Measurements from ENCODE around the gene SLC38A4. TPM values are rescaled to one million over a fixed set of nuclear protein-coding genes. Genes with fewer than 3 reads are reported as not detected.

The SLC38A4 gene
- total and polyA plus RNA-seq, 9 of the 15 experiments (the other 6 are each of a cell fraction or from before 2014, with no cell fraction given) = 0.16 TPM; not detected in 8

DNA sequence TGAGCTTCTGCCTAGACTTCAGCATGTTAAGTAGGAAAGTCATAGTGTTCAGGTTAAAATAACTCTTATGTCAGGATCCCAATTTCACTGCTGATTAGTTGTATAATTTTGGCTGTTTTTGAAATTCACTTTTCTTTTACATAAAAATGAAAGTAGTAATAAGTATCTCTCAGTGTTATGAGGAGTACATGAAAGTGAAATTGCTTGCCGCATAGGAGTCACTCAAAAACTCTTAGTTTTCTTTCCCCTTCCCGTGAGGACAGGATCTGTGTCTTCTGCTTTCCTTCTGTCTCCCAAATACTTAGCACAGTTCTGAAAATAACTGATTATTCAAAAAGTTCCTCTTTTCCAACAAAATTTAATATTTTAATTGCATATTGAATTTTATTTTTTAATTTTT lies 100.5 kb downstream of the SLC38A4 start:
- H2AFZ ChIP-seq (ENCODE audit: low read depth, low read length) = no peak overlapping the region
- no peaks in the 10 kb centered on the region for H3K9me1 ChIP-seq (ENCODE audit: control insufficient read depth, insufficient read depth, low read length)
- intact Hi-C loops (cut with micrococcal nuclease) (no loop called here), in situ Hi-C loops (cut with MboI) (no loop called here)
- no peak for ATAC-seq
- no peaks in the 10 kb centered on the region for H3K9me3 ChIP-seq (replicated peaks; ENCODE audit: control insufficient read depth, insufficient read depth, low read depth, low read length)
- no peaks in the 10 kb centered on the region for H3K4me1 ChIP-seq (replicated peaks in 1 of 2; ENCODE audit: control insufficient read depth in 2 of 2, insufficient read depth in 2 of 2, low read length in 2 of 2)
- WGBS (ENCODE audit: insufficient coverage, low coverage, missing lambda C conversion rate) = 4% methylated on average over 2 of the region's 2 CpGs
- H3K36me3 ChIP-seq (ENCODE audit: control insufficient read depth, insufficient read depth, low read length) = no peaks in the 10 kb centered on the region
- H3K4me3 ChIP-seq = no peak overlapping the region
- ChIA-PET CTCF (ENCODE audit: low intra/inter-chr PET ratio) (no interaction called here), POLR2A (no interaction called here)
- no peak overlapping the region for H3K9ac ChIP-seq (ENCODE audit: insufficient read depth in 1 of 2, low read depth in 2 of 2, low read length in 2 of 2)
- no peak overlapping the region for H3K27ac ChIP-seq (ENCODE audit: extremely low read depth, low read depth, low read length)
- BruUV-seq (replicated peaks) = no TSS peak
- no peak for TF ChIP-seq TRIM28 (IDR thresholded peaks at IDR 0.05)
- TF ChIP-seq, protein P1, sequence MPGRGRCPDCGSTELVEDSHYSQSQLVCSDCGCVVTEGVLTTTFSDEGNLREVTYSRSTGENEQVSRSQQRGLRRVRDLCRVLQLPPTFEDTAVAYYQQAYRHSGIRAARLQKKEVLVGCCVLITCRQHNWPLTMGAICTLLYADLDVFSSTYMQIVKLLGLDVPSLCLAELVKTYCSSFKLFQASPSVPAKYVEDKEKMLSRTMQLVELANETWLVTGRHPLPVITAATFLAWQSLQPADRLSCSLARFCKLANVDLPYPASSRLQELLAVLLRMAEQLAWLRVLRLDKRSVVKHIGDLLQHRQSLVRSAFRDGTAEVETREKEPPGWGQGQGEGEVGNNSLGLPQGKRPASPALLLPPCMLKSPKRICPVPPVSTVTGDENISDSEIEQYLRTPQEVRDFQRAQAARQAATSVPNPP (IDR thresholded peaks at IDR 0.05; ENCODE audit: borderline replicate concordance, insufficient read depth, insufficient read length) = no peak
- TF ChIP-seq ZNF830 (CRISPR knock-in tag; IDR thresholded peaks at IDR 0.05) = no peak
- TF ChIP-seq ZNF146 (CRISPR knock-in tag; IDR thresholded peaks at IDR 0.05; ENCODE audit: unreplicated experiment) = no peak
- TF ChIP-seq, protein P2, sequence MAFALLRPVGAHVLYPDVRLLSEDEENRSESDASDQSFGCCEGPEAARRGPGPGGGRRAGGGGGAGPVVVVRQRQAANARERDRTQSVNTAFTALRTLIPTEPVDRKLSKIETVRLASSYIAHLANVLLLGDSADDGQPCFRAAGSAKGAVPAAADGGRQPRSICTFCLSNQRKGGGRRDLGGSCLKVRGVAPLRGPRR (CRISPR knock-in tag; IDR thresholded peaks at IDR 0.05) = no peak
- no peak for TF ChIP-seq YBX1 (IDR thresholded peaks at IDR 0.05)
- TF ChIP-seq, protein P3, sequence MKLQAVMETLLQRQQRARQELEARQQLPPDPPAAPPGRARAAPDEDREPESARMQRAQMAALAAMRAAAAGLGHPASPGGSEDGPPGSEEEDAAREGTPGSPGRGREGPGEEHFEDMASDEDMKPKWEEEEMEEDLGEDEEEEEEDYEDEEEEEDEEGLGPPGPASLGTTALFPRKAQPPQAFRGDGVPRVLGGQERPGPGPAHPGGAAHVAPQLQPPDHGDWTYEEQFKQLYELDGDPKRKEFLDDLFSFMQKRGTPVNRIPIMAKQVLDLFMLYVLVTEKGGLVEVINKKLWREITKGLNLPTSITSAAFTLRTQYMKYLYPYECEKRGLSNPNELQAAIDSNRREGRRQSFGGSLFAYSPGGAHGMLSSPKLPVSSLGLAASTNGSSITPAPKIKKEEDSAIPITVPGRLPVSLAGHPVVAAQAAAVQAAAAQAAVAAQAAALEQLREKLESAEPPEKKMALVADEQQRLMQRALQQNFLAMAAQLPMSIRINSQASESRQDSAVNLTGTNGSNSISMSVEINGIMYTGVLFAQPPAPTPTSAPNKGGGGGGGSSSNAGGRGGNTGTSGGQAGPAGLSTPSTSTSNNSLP (IDR thresholded peaks at IDR 0.05; ENCODE audit: borderline replicate concordance, low read depth, low read length) = no peak
- no peak for TF ChIP-seq BDP1 (IDR thresholded peaks at IDR 0.05; ENCODE audit: insufficient read depth, insufficient read length)
- no peak for TF ChIP-seq SIRT6 (IDR thresholded peaks at IDR 0.05; ENCODE audit: low read depth, low read length)
- TF ChIP-seq CBX1 (IDR thresholded peaks at IDR 0.05; ENCODE audit: low read depth) = no peak
- no peak for TF ChIP-seq MTA3 (IDR thresholded peaks at IDR 0.05; ENCODE audit: borderline replicate concordance)
- no peak for TF ChIP-seq ZNF175 (CRISPR knock-in tag; IDR thresholded peaks at IDR 0.05; ENCODE audit: low read depth)
- TF ChIP-seq PURB (CRISPR knock-in tag; IDR thresholded peaks at IDR 0.05; ENCODE audit: low read depth) = no peak
- TF ChIP-seq MTA1 (IDR thresholded peaks at IDR 0.05; ENCODE audit: borderline replicate concordance) = no peak
- no peak for TF ChIP-seq ZNF24 (IDR thresholded peaks at IDR 0.05)
- TF ChIP-seq, protein P4, sequence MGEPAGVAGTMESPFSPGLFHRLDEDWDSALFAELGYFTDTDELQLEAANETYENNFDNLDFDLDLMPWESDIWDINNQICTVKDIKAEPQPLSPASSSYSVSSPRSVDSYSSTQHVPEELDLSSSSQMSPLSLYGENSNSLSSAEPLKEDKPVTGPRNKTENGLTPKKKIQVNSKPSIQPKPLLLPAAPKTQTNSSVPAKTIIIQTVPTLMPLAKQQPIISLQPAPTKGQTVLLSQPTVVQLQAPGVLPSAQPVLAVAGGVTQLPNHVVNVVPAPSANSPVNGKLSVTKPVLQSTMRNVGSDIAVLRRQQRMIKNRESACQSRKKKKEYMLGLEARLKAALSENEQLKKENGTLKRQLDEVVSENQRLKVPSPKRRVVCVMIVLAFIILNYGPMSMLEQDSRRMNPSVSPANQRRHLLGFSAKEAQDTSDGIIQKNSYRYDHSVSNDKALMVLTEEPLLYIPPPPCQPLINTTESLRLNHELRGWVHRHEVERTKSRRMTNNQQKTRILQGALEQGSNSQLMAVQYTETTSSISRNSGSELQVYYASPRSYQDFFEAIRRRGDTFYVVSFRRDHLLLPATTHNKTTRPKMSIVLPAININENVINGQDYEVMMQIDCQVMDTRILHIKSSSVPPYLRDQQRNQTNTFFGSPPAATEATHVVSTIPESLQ (CRISPR knock-in tag; IDR thresholded peaks at IDR 0.05) = no peak
- TF ChIP-seq PHF8 (IDR thresholded peaks at IDR 0.05; ENCODE audit: borderline replicate concordance, low read length) = no peak
- no peaks in the 10 kb centered on the region for H3K27me3 ChIP-seq (ENCODE audit: control insufficient read depth in 2 of 2, insufficient read depth in 2 of 2, low read length in 2 of 2)
- DNase-seq (ENCODE audit: extremely low read depth in 1 of 4, low spot score in 3 of 4) = no peak
- no peaks in the 10 kb centered on the region for H4K20me1 ChIP-seq (replicated peaks; ENCODE audit: control insufficient read depth, insufficient read depth, low read length)
- no peaks in the 10 kb centered on the region for H3K79me2 ChIP-seq (ENCODE audit: control insufficient read depth, insufficient read depth, low read length)
- H3K4me2 ChIP-seq (ENCODE audit: insufficient read depth, low read length) = no peak overlapping the region
- no peak for FAIRE-seq
